HG03342 (cell line): ENCODE data around the gene MARF1.

Source experiments
- ATAC-seq: cut with Tn5 transposase; IDR thresholded peaks from one replicate; pipeline ENCODE4 v1.9.1; 2021; ENCODE audit warnings: mild to moderate bottlenecking, moderate library complexity; ENCODE audit not compliant: unreplicated experiment

MARF1 gene

DNA sequence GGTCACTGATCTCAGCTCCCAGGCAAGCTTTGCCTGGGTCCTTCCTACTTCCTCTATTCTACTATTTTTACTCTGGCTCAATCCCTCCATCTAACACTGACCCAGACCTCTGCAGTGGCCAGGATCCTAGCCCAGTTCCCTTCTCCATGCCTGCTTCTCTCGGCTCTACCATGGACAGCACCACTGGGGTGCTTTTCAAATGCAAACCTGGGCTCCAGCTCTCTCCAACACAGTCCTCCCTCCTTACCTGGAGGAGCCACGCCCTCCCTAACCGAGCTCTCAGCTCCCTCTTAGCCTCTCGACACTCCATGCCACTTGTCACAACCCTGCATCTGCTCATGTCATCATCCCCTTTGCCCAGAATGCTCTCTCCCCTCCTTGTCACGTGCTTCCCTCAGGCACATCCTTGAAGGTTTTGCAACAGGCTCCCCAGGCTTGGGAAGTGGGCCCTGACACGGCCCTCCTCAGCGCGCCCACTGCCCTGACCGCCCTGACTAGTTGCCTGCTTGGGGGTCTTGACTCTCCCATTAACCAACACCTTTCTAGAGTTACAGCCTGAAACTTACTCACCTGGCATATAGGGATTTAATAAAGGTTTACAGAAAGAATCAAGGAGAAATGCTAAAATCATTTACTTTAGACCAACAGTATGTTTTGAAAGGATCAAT is 41.6 kb downstream of the MARF1 start:
- no peak for ATAC-seq

GRCh38 chr16:15599303-15600070 is 43.5 kb downstream of the MARF1 start:
- no peak for ATAC-seq

DNA sequence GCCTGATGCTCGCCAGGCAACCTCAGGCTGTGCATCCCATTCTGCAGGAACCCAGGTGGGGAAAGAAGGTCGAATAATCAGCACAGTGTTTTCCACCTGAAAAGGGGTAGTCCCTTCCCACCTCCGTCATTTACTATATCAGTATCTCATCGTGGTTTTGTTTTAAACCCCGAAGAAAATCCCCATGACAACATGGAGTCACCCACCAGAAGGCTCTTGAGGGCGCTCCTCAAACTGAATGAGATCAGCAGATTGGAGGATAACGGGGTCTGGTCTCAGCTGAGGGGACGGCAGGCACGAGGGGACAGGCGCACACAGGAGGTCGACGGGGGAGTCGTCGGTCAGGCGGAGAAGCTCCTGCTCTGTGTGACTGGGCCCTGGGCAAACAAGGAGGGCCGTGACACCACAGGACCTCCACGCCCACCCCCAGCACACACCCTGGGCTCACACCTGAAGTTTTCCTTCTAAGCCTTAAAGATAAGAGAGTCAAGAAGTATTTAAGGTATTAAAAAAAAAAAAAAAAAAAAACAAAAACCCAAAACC is 44.2 kb downstream of the MARF1 start:
- no peak for ATAC-seq

DNA sequence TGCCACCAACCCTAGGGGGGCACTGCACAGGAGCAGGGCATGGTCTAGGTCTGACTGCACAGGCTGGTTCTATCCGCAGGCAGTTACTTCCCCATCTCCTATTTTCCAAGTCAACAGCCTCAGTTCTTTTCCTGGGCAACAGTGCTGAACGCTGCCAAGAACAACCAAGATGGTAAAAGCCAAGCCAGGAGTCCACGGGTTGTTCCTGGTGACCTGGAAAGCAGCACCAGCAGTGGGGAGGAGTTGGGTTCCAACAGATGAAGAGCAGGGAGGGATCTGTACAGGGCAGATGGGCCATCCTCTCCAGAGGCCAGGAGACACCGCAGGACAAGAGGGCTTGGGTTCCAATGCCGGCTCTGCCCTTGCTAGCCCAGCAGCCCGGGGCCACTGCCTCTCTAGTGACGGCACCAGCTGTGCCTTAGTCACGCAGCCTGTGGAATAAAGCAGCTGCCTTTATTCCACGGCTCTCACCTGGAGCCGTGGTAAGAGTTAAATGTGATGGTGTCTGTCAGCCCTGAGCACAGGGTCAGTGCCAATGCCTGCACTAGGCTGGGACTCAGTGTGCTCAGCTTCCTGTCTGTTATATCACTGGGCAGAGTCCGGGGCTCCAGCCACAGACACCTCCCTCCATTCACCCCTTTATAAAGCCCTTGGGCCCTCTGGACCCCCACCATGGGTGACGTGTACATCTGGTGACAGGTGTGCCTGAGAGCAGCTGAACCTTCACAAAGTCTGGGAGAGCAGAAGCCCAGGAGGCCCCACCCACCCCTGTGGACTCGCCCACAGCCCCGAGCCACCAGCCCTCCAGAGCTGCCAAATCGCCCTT is 44.9 kb downstream of the MARF1 start:
- no peak for ATAC-seq

DNA sequence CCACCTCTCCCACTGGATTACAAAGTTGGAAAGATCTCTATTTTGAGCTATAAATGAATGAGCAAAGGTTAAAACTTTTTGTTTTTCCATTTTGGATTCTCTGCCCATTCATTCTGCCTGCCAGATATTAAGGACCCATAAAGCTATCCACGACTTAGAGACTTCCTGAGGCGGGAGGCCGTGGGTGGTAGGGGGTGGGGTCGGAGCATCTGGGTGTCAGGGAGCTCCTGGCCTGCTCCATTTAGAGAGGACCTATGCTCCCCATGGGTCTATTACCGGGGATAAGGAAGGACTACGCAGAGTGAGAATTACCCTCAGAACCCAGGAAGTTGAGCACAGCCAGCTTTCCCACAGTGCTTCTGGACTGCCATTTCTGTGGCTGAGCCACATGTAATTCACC is 45.8 kb downstream of the MARF1 start:
- ATAC-seq = no peak

DNA sequence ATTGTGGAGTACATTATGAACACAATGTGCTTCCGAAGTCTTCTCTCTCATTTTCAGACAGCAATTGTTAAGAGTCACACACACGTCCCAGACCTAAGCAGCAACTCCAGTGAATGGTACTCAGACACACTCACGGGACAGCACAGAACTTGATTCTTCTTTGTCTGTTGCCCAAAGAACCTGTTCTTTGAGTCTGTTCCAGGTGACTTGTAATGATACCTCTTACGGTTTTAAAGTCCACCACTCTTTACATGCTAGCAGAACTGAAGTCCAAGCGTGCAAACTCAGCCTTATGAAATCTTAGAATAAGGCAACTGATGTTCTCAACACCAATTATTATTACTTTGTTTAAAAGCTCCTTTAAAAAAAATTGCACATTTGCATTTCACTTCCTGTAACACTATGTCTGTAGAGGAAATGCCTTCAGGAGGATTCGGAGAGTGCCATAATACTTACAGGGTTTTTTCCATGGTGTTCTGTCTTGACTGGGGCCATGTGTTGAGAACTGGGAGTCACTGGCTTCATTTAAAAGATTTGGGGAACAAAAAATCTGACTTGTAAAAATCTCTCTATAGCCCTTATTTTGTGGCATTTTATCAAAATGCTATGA is 48.1 kb downstream of the MARF1 start:
- no peak for ATAC-seq

- ATAC-seq = no peak
These were observed 49.7 kb downstream of the MARF1 start for GRCh38 chr16:15593235-15593634.

DNA sequence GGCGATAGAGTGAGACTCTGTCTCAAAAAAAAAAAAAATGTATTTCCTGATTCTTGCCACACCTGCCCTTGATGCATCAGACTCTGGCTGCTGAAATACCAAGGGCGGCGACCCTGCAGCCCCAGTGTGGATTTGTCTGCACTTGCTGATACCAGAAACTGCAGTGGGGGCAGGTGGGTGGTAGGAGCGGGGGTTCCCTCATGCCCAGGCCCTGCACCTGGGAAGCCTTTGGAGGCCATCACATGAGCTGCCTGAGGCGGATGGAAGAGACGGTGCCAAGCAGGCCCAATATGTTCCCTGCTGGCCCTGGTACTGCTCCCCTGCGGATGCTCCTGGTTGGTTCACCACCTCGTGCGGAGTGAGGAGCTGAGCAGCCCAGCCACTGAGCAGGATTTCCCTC is 50.6 kb downstream of the MARF1 start:
- ATAC-seq = no peak

DNA sequence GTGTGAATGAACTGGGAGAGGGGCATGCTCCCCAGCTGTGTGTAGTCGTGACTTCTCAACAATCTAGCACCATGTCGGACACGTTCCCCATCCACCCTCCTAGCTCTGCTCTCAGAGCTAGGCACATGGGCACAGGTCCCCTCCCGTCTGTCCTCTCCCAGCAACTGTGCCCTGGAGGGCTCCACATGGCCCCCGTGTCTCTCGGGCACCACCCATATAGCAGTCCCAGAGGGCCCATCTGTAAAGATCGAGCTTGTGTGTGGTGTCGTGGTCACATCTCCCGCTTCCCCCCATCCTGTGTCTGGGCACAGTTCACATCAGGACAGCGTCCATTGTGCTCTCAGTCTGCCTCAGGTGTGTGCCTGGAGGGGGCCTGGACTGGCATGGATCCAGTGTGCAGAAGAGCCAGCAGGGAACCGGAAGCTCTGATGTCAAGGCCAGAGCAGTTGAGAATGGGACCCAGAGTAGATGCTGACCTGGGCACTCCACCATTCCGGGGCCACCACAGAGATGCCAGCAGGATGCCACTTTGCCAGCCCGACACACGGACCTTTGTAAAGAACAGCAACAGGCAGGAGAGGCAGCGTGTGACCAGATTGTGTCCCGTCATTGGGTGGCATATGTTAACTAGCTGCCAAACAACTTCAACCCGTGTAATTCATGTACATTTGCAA is 55.7 kb downstream of the MARF1 start:
- ATAC-seq = no peak

DNA sequence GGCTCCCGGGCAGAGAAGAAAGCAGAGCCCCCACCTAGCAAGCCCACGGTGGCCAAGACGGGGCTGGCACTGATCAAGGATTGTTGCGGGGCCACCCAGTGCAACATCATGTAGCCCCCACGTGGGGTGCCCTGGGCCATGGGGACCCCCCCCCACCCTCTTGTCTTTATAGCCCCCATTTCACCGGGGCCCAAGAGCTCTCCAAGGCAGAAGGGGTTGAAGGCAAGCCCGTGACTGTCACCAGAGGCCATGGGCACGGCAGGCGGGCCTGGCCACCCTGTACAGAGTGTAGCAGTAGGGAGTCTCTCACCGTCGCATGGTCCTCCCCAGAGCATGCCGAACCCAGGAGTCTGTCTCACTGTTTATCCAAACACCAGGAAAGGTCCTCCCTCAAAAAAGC is 56.2 kb downstream of the MARF1 start:
- no peak for ATAC-seq

DNA sequence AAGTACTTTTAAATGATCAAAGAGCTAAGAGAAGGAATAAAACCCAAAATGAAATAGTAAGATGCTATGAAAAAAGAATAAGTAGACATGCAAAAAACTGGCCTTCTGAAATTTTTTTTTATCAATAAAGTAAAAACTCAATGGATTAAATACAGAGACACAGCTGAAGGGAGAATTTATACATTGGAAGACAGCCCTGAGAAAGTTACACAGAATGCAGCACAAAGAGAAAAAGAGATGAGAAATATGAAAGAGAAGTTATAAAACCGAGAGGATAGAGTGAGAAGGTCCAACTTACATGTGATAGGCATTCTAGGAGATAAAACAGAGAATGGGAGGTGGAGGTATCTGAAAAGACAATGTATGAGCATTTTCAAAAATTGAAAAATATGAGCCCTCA is 57.0 kb downstream of the MARF1 start:
- no peak for ATAC-seq

DNA sequence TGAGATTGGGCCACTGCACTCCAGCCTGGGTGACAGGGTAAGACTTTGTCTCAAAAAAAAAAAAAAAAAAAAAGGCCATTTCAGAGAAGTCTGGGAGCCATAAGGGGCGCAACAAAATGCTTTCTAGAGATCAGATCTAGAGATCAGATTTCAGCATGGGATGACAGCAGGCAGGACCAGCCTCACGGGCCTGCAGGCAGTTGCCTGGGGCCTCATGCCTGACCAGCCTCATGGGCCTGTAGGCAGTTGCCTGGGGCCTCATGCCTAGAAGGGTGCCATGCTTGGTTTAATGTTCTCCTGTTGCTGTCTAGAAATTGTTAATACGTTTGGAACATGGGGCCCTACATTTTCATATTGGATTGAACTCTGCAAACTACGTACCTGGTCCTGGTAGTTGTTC is 59.4 kb downstream of the MARF1 start:
- ATAC-seq = no peak

DNA sequence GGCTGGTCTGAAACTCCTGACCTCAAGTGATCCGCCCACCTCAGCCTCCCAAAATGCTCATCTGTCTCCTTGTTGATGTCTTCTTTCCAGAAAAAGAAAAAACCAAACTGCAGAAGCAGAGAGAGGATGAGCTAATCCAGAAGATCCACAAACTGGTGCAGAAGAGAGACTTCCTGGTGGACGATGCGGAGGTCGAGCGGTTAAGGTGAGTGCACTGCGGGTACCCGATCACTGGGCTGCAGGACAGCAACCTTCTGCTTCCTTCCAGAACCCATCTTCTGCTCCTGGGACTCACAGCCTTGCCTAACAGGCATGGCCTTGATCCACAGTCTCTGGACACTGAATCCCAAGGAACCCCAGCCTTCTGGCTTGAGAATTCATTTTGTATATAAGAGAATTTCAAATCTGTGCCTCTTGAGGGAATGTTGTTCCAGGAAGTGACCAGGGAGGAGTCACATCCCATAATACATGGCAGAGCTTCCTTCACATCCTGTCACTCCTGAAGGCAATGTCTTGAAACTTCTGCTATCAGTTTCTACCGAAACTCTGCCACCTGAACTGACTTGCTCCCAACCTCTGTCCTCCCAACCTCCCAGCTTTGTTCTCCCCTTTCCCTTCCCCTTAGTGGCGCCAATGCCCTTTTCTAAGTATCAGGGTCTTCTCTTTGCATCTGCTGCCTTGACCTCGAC is 61.7 kb downstream of the MARF1 start:
- ATAC-seq = no peak

DNA sequence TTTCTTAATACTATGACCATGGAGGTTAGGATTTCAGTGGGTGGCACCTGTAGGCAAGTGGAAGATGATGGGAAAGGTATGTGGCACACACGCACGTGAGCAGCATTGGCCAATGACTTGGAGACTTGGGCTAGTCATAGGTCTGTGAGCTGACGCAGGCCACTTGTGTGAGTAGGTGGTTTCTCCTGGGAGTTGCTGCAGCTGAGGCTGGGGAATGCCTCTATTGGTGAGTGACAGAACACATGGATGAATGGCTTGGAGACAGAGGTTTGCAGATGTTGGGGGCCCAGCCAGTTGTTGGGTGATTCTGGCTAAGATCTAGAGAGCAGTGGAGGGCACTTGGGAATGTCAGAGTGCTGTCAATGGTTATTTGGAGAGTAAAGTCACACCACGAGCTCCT is 64.1 kb downstream of the MARF1 start:
- ATAC-seq = no peak

DNA sequence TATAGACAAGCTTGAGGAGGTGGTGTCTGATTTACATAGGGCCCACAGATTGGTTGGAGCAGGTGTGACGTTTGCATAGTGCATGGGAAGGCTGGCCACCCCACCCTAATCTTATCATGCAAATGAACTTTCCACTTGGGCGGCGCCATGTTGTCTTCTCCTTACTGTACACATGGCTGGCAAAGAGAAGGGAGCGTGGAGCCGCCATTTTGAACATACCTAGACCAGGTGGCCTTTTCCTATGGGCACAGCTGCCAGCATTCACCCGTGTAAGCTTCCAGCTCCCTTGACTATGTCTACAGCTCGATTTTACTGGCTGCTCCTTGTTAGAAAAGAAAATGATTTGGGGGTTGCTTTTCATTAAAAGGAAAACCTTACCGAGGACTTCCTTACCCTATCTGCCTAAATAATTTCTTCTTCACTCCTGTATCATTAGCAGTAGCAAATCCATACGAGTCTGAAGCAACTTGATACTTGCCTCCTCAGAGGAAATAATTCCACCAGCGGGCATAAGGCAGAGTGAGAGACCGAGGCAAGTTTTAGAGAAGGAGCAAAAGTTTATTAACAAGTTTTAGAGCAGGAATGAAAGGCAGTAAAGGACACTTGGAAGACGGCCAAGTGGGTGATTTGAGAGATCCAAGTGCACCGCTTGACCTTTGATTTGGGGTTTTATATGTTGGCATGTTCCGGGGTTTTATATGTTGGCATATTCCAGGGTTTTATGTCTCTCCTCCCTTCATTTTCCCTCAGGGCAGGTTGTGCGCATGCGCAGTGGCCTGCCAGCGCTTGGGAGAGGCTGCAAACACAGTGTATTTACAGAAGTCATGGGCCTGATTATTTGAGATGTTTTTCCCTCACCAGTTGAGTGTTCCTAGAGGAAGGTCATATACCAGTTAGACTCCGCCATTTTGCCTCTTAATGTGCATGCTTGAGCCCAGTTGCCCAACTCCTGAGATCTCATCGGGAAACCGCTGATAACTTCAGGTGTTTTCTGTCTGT is 65.7 kb downstream of the MARF1 start:
- ATAC-seq = no peak

GRCh38 chr16:15575293-15576049 is 67.5 kb downstream of the MARF1 start:
- no peak for ATAC-seq

DNA sequence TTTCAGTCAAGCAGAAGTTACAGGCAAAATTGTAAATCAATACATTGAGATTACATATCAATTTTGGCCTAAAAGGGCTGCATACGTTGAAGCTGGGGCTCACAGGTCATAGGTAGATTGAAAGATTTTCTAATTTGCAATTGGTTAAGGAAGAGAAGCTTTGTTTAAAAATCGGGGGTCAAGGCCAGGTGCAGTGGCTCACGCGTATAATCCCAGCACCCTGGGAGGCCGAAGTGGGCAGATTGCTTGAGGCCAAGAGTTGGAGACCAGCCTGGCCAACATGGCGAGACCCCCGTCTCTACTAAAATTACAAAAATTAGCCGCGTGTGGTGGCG is 68.4 kb downstream of the MARF1 start:
- no peak for ATAC-seq
